Esophagus squamous epithelium (tissue), 5 donors: Measurements from ENCODE around the gene IFI44. TPM values are rescaled to one million over a fixed set of nuclear protein-coding genes. Genes with fewer than 3 reads are reported as not detected.

ENCODE experiments used
- DNase-seq: peaks from one replicate; lab custom pipeline; 2025; lab: John Stamatoyannopoulos, UW
- H3K27ac ChIP-seq, 4 donors: fragments of 200-600 bp; sonication (generic); one replicate each; pipeline ENCODE4 v1.5.1; 2016 to 2019; ENCODE audit warnings: mild to moderate bottlenecking in 1 of 4
- H3K27me3 ChIP-seq, 4 donors: fragments of 200-600 bp; sonication (generic); 1 replicate in 3 of 4; 2 replicates in 1 of 4; pipeline versions ENCODE4 v1.5.1 to v1.6.0; 2017 to 2021; ENCODE audit warnings: antibody characterized with exemption in 1 of 4
- H3K36me3 ChIP-seq, 3 donors: fragments of 200-600 bp; sonication (generic); one replicate each; pipeline ENCODE4 v1.5.1; 2016 to 2019
- H3K4me1 ChIP-seq, 3 donors: fragments of 200-600 bp; sonication (generic); one replicate each; pipeline ENCODE4 v1.5.1; 2017 to 2019
- H3K4me3 ChIP-seq, 4 donors: fragments of 200-600 bp; sonication (generic); 1 replicate in 3 of 4; 2 replicates in 1 of 4; pipeline ENCODE4 v1.5.1; 2016 to 2019; ENCODE audit warnings: mild to moderate bottlenecking in 2 of 4, moderate library complexity in 1 of 4
- H3K9me3 ChIP-seq, 3 donors: fragments of 200-600 bp; sonication (generic); one replicate each; pipeline ENCODE4 v1.5.1; 2016 to 2019
- POLR2A ChIP-seq, 4 donors: fragments of 450-650 bp; IDR thresholded peaks; one replicate each; pipeline ENCODE4 v1.6.1; 2017; ENCODE audit warnings: antibody characterized with exemption in 4 of 4, mild to moderate bottlenecking in 4 of 4, moderate library complexity in 3 of 4
- WGBS, 2 donors: methylation state at CpG; one replicate each; pipeline ENCODE4 v1.1.5; 2018; 5-methylcytosine and 5-hydroxymethylcytosine counted together
- intact Hi-C: fragments of 100-400 bp; cut with DNase I; formaldehyde crosslinking; loops from one replicate; pipeline ENCODE4 v1.15.0; 2022
- total RNA-seq, 4 donors: library from RNA; depleted of rRNA; stranded (reverse); fragments of >200 nt; gene quantifications; one replicate each; pipeline ENCODE4 v1.1.0, GENCODE V29; 2016
- TF ChIP-seq, protein P1 (sequence below), 6 experiments: fragments of 450-650 bp in 4 of 6; fragments of 200-600 bp in 2 of 6; sonication (generic) in 2 of 6; IDR thresholded peaks; one replicate each; pipeline ENCODE4 v1.5.1; 2016 to 2019; ENCODE audit warnings: antibody characterized with exemption in 6 of 6, mild to moderate bottlenecking in 4 of 6, moderate library complexity in 4 of 6
- donor health status: DM: yes; HTN: yes; CAD: no.

IFI44 gene
- total RNA-seq, 4 donors from 2014 or later = 3.1 to 33.0 (median 7.6) TPM

DNA sequence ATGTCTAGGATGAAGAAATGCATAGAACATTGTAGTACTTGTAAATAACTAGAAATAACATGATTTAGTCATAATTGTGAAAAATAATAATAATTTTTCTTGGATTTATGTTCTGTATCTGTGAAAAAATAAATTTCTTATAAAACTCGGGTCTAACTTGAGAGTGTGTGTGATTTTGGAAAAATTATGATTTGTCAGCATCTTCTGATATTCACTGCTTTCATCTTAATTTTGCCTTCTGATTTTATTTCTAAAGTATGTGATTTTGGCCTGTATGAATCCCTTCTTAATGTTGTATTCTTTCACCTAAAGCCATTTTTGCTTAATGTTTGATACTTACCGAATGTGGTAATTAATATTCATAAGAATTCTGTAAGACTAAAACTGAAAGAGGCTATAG is 14.3 kb downstream of the IFI44 start:
- no peak overlapping the region for H3K27ac ChIP-seq
- no peak overlapping the region for H3K4me3 ChIP-seq
- intact Hi-C loops = no loop called here
- H3K36me3 ChIP-seq = peaks cover 0 to 50% (median 7%) of the 10 kb centered on the region in 3 donors
- TF ChIP-seq POLR2A (IDR thresholded peaks at IDR 0.05) = no peak
- TF ChIP-seq, protein P1, sequence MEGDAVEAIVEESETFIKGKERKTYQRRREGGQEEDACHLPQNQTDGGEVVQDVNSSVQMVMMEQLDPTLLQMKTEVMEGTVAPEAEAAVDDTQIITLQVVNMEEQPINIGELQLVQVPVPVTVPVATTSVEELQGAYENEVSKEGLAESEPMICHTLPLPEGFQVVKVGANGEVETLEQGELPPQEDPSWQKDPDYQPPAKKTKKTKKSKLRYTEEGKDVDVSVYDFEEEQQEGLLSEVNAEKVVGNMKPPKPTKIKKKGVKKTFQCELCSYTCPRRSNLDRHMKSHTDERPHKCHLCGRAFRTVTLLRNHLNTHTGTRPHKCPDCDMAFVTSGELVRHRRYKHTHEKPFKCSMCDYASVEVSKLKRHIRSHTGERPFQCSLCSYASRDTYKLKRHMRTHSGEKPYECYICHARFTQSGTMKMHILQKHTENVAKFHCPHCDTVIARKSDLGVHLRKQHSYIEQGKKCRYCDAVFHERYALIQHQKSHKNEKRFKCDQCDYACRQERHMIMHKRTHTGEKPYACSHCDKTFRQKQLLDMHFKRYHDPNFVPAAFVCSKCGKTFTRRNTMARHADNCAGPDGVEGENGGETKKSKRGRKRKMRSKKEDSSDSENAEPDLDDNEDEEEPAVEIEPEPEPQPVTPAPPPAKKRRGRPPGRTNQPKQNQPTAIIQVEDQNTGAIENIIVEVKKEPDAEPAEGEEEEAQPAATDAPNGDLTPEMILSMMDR (IDR thresholded peaks at IDR 0.05) = no peak
- H3K27me3 ChIP-seq = no peaks in the 10 kb centered on the region
- WGBS, 2 donors = 72 to 83% methylated on average over 2 of the region's 2 CpGs
- H3K9me3 ChIP-seq = no peaks in the 10 kb centered on the region
- DNase-seq = no peak
- no peaks in the 10 kb centered on the region for H3K4me1 ChIP-seq

DNA sequence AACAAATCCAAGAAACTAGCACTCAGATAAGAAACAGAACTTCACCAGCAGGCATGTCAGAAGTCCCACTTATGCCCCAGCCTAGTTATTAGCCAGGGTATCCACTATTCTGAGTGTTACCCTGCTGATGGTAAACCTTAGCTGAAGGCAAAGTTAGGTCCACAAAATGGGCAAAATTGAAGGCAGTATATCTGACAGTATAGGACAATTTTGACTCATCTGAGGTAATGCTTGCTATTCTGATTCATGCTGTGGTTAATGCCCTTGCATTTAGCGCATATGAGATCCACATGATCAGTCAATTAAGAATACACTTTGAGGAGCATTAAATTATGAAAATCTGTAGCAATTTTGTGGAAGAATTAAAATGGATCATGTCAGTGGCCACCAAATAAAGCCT is 15.1 kb downstream of the IFI44 start:
- no peaks in the 10 kb centered on the region for H3K4me1 ChIP-seq
- TF ChIP-seq POLR2A (IDR thresholded peaks at IDR 0.05) = no peak
- TF ChIP-seq, protein P1 (IDR thresholded peaks at IDR 0.05) = no peak
- 93 to 100% methylated on average over 1 of the region's 1 CpG for WGBS, 2 donors
- H3K4me3 ChIP-seq = no peak overlapping the region
- intact Hi-C loops = no loop called here
- no peak for DNase-seq
- no peak overlapping the region for H3K27ac ChIP-seq
- H3K9me3 ChIP-seq = no peaks in the 10 kb centered on the region
- H3K36me3 ChIP-seq = peaks cover 0 to 41% (median 3%) of the 10 kb centered on the region in 3 donors
- no peaks in the 10 kb centered on the region for H3K27me3 ChIP-seq

DNA sequence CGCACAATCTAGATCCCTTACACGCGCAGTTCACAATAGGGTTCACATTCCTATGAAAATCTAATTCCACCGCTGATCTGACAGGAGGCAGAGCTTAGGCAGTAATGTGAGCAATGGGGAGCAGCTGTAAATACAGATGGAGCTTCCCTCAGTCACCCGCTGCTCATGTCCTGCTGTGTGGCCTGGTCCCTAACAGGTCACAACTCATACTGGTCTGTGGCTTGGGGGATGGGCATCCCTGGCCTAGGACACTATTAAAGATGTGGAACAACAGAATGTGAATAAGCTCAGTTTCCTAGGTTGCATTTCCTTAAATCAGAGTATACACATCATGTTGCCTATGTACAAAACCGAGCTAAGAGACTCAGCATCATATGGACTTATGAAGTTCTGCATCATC is 16.2 kb downstream of the IFI44 start:
- Histone ChIP-seq H3K4me3 (no peak overlapping the region), H3K4me1 (no peaks in the 10 kb centered on the region), H3K36me3 (peaks cover 0 to 31% (median 0%) of the 10 kb centered on the region in 3 donors), H3K9me3 (no peaks in the 10 kb centered on the region), H3K27ac (no peak overlapping the region), H3K27me3 (no peaks in the 10 kb centered on the region)
- DNase-seq = no peak
- intact Hi-C loops = no loop called here
- no peak for TF ChIP-seq POLR2A (IDR thresholded peaks at IDR 0.05)
- TF ChIP-seq, protein P1 (IDR thresholded peaks at IDR 0.05) = no peak
- WGBS, 2 donors = 95 to 96% methylated on average over 4 to 5 of the region's 6 CpGs

DNA sequence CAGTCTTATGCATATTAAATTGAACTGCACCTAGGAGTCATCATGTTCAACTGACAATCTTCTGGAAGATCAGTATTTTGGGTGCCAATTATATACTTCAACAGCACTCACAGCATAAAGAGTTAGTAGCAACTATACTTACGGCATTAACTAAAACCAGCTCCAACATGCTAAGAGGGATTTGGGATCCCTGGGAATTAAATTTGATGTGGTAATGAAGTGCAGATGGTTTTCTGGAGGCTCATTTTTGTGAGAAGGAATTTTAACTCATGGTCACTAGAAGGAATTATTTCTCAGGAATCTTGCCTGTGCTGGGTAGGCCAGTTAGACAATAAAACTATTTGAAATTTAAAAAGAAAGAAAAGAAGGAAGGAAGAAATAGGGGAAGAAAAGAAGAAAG is 18.3 kb downstream of the IFI44 start:
- no peak overlapping the region for H3K27ac ChIP-seq
- TF ChIP-seq, protein P1 (IDR thresholded peaks at IDR 0.05) = no peak
- no peak for TF ChIP-seq POLR2A (IDR thresholded peaks at IDR 0.05)
- DNase-seq = no peak
- no peaks in the 10 kb centered on the region for H3K9me3 ChIP-seq
- no peaks in the 10 kb centered on the region for H3K27me3 ChIP-seq
- H3K4me3 ChIP-seq = no peak overlapping the region
- 88 to 95% methylated on average over 1 of the region's 1 CpG for WGBS, 2 donors
- peaks cover 0 to 10% (median 0%) of the 10 kb centered on the region in 3 donors for H3K36me3 ChIP-seq
- H3K4me1 ChIP-seq = no peaks in the 10 kb centered on the region
- intact Hi-C loops = no loop called here

DNA sequence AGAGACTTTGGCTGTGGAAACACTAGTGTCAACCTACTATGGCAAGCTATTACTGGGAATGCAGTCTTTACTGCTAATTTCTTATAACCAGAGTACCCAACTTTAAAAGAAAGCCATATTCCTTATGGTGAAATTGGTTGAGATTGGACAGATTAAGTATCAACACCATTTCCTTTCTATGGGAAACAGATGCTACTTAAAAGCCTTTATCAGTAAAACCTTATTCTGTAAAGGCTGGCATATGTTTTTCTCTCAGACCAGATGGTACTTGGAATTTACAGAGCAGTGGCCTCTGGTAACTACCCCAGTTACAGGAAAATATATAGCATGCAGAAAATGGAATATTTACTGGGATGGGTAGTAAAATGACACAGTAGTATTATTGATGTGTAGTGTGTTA is 18.8 kb downstream of the IFI44 start:
- H3K27ac ChIP-seq = no peak overlapping the region
- H3K4me1 ChIP-seq = no peaks in the 10 kb centered on the region
- H3K36me3 ChIP-seq = peaks cover 0 to 5% (median 0%) of the 10 kb centered on the region in 3 donors
- TF ChIP-seq, protein P1 (IDR thresholded peaks at IDR 0.05) = no peak
- no peak overlapping the region for H3K4me3 ChIP-seq
- no peaks in the 10 kb centered on the region for H3K27me3 ChIP-seq
- no peak for DNase-seq
- intact Hi-C loops = no loop called here
- H3K9me3 ChIP-seq = no peaks in the 10 kb centered on the region
